GM23338 (cell line): Measurements from ENCODE around the gene SLC39A11. TPM values are rescaled to one million over a fixed set of nuclear protein-coding genes. Genes with fewer than 3 reads are reported as not detected.

ENCODE experiments used
- ATAC-seq: fragments of 200-7000 bp; cut with Tn5 transposase; 3 replicates; pipeline ENCODE4 v1.9.1; 2020
- DNase-seq: peaks from one replicate; pipeline ENCODE4 v3.0.0-alpha.2; 2015; ENCODE audit warnings: low spot score
- H2AFZ ChIP-seq: fragments of 200-600 bp; sonication (generic); 2 replicates; pipeline ENCODE4 v1.8.0; 2016; ENCODE audit warnings: antibody characterized with exemption, mild to moderate bottlenecking, moderate library complexity
- H3F3A ChIP-seq: fragments of 200-600 bp; sonication (generic); replicated peaks from 2 replicates; pipeline ENCODE4 v1.8.0; 2017; ENCODE audit warnings: antibody characterized with exemption, mixed run types, low read depth
- H3K27ac ChIP-seq: fragments of 200-600 bp; sonication (generic); 2 replicates; pipeline ENCODE4 v1.6.1; 2016; ENCODE audit warnings: low read depth
- H3K27me3 ChIP-seq: fragments of 200-600 bp; sonication (generic); 2 replicates; pipeline ENCODE4 v1.8.0; 2016; ENCODE audit warnings: mild to moderate bottlenecking, mixed run types, moderate library complexity; ENCODE audit not compliant: insufficient read depth
- H3K36me3 ChIP-seq: fragments of 200-600 bp; sonication (generic); 2 replicates; pipeline ENCODE4 v1.8.0; 2016; ENCODE audit warnings: mild to moderate bottlenecking; ENCODE audit not compliant: insufficient read depth
- H3K4me1 ChIP-seq: fragments of 200-600 bp; sonication (generic); 2 replicates; pipeline ENCODE4 v1.8.0; 2016; ENCODE audit warnings: mild to moderate bottlenecking, moderate library complexity; ENCODE audit not compliant: insufficient read depth
- H3K4me2 ChIP-seq: fragments of 200-600 bp; sonication (generic); 2 replicates; pipeline ENCODE4 v1.7.1; 2017; ENCODE audit warnings: mixed run types
- H3K4me3 ChIP-seq: fragments of 200-600 bp; sonication (generic); 2 replicates; pipeline ENCODE4 v1.6.1; 2016; ENCODE audit warnings: mixed run types
- H3K79me2 ChIP-seq: fragments of 200-600 bp; sonication (generic); replicated peaks from 2 replicates; pipeline ENCODE4 v1.8.0; 2017; ENCODE audit warnings: mild to moderate bottlenecking; ENCODE audit not compliant: insufficient read depth
- H3K9me2 ChIP-seq: fragments of 200-600 bp; sonication (generic); 2 replicates; pipeline ENCODE4 v1.8.0; 2017; ENCODE audit not compliant: insufficient read depth
- H4K20me1 ChIP-seq: fragments of 200-600 bp; sonication (generic); replicated peaks from 2 replicates; pipeline ENCODE4 v1.8.0; 2017; ENCODE audit warnings: mild to moderate bottlenecking; ENCODE audit not compliant: insufficient read depth
- H3K27ac Mint-ChIP-seq: 2 replicates; pipeline ENCODE4 v1.8.0; 2020; ENCODE audit warnings: inconsistent platforms, mild to moderate bottlenecking, moderate library complexity, mixed read lengths
- H3K27me3 Mint-ChIP-seq: 3 replicates; pipeline ENCODE4 v1.8.0; 2022; ENCODE audit warnings: low read depth, mild to moderate bottlenecking, moderate library complexity, mixed read lengths, inconsistent platforms; ENCODE audit not compliant: insufficient read depth, poor library complexity
- H3K36me3 Mint-ChIP-seq: 3 replicates; pipeline ENCODE4 v1.8.0; 2021; ENCODE audit warnings: low read depth, mild to moderate bottlenecking, inconsistent platforms, moderate library complexity, mixed read lengths
- H3K4me1 Mint-ChIP-seq: 3 replicates; pipeline ENCODE4 v1.8.0; 2020; ENCODE audit warnings: mild to moderate bottlenecking, inconsistent platforms, mixed read lengths
- H3K4me3 Mint-ChIP-seq: 3 replicates; pipeline ENCODE4 v1.8.0; 2021; ENCODE audit warnings: moderate library complexity, mild to moderate bottlenecking, inconsistent platforms, mixed read lengths
- H3K9me3 Mint-ChIP-seq: 3 replicates; pipeline ENCODE4 v1.8.0; 2020; ENCODE audit warnings: moderate library complexity, mild to moderate bottlenecking, inconsistent platforms, mixed read lengths
- CREB1 ChIP-seq: fragments of 250-450 bp; sonication (Bioruptor Pico); IDR thresholded peaks from 2 replicates; pipeline ENCODE4 v1.5.0; 2020; ENCODE audit warnings: low read depth, mild to moderate bottlenecking, moderate library complexity
- EZH2phosphoT487 ChIP-seq: fragments of 200-600 bp; sonication (generic); IDR thresholded peaks from one replicate; pipeline ENCODE4 v1.8.1; 2018; ENCODE audit warnings: antibody characterized with exemption; ENCODE audit not compliant: unreplicated experiment
- JUNB ChIP-seq: IDR thresholded peaks from one replicate; pipeline ENCODE4 v1.6.1; 2016; ENCODE audit warnings: antibody characterized with exemption; ENCODE audit not compliant: unreplicated experiment
- NANOG ChIP-seq: IDR thresholded peaks from 2 replicates; pipeline ENCODE4 v1.6.1; 2016; ENCODE audit warnings: antibody characterized with exemption, borderline replicate concordance
- ZNF331 ChIP-seq: fragments of 250-450 bp; sonication (Bioruptor Pico); IDR thresholded peaks from 2 replicates; pipeline ENCODE4 v1.5.0; 2020; ENCODE audit warnings: low read depth, mild to moderate bottlenecking, moderate library complexity
- ZNF462 ChIP-seq: fragments of 250-450 bp; sonication (Bioruptor Pico); IDR thresholded peaks from 2 replicates; pipeline ENCODE4 v1.5.0; 2020; ENCODE audit warnings: mild to moderate bottlenecking, moderate library complexity
- polyA plus RNA-seq: library from polyadenylated mRNA; unstranded; fragments of >200 nt; fragmentation: Nextera tagmentation; extraction: Ambion mirVana; gene quantifications from 2 replicates; pipeline ENCODE4 v1.2.1, GENCODE V29; 2016
- total RNA-seq: library from RNA; depleted of rRNA; stranded (reverse); fragments of >200 nt; shearing (Covaris generic); gene quantifications from 2 replicates; pipeline ENCODE4 v1.2.3, GENCODE V29; 2014

The SLC39A11 gene
- total and polyA plus RNA-seq, 2 experiments from 2014 or later = 10.8 to 18.1 TPM

GRCh38 chr17:72839131-72839725 lies 253.3 kb downstream of the SLC39A11 start (continued):
- no peak for TF ChIP-seq ZNF462 (CRISPR knock-in tag)

- no peaks in the 10 kb centered on the region for H3K27me3 ChIP-seq
- no peaks in the 10 kb centered on the region for H3K4me1 ChIP-seq
- Mint-ChIP-seq H3K27me3 (peaks cover 3% of the 10 kb centered on the region), H3K4me3 (no peak overlapping the region), H3K36me3 (peaks cover 8% of the 10 kb centered on the region; the same call in 2 of the 3 replicates), H3K9me3 (peaks cover 9% of the 10 kb centered on the region), H3K4me1 (no peaks in the 10 kb centered on the region), H3K27ac (no peak overlapping the region)
- no peak for ATAC-seq
- TF ChIP-seq CREB1 (no peak), ZNF331 (CRISPR knock-in tag) (no peak)
- no peak for DNase-seq
- H3K27ac ChIP-seq = no peak overlapping the region
- H3F3A ChIP-seq = no peaks in the 10 kb centered on the region
- H3K9me2 ChIP-seq = no peaks in the 10 kb centered on the region
- no peaks in the 10 kb centered on the region for H4K20me1 ChIP-seq
- H3K4me3 ChIP-seq = no peak overlapping the region
- H3K36me3 ChIP-seq = no peaks in the 10 kb centered on the region
- H3K79me2 ChIP-seq = no peaks in the 10 kb centered on the region
- no peak overlapping the region for H2AFZ ChIP-seq
- H3K4me2 ChIP-seq = no peak overlapping the region
Measured at GRCh38 chr17:72838581-72838980, 253.9 kb downstream of the SLC39A11 start.

DNA sequence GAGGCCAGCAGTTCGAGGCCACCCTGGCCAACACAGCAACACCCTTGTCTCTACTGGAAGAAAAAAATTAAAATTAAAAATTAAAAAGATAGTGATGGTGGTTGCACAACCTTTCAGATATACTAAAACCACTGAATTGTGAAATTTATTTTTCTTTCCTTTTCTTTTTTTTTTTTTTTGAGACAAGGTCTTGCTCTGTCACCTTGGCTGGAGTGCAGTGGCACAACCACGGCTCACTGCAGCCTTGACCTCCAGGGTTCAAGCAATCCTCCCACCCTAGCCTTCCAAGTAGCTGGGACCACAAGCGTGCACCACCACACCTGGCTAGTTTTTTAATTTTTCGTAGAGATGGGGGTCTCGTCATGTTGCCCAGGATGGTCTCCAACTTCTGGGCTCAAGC lies 254.4 kb downstream of the SLC39A11 start:
- Histone ChIP-seq H3K27me3 (no peaks in the 10 kb centered on the region), H3K79me2 (no peaks in the 10 kb centered on the region), H3K9me2 (no peaks in the 10 kb centered on the region), H3F3A (no peaks in the 10 kb centered on the region), H3K4me2 (no peak overlapping the region), H3K4me1 (no peaks in the 10 kb centered on the region), H3K4me3 (no peak overlapping the region), H2AFZ (no peak overlapping the region), H3K36me3 (no peaks in the 10 kb centered on the region), H4K20me1 (no peaks in the 10 kb centered on the region), H3K27ac (no peak overlapping the region)
- peaks cover 9% of the 10 kb centered on the region for H3K9me3 Mint-ChIP-seq
- ATAC-seq (no peak), DNase-seq (no peak)
- H3K4me3 Mint-ChIP-seq = no peak overlapping the region
- no peak overlapping the region for H3K27ac Mint-ChIP-seq
- peaks cover 3% of the 10 kb centered on the region for H3K27me3 Mint-ChIP-seq
- no peaks in the 10 kb centered on the region for H3K4me1 Mint-ChIP-seq
- H3K36me3 Mint-ChIP-seq = peaks cover 8% of the 10 kb centered on the region; the same call in 2 of the 3 replicates
- TF ChIP-seq JUNB (no peak), NANOG (no peak), EZH2phosphoT487 (no peak)
